Fibroblast of mammary gland (primary cell): Measurements from ENCODE around the gene SDR42E1.

Experiments
- DNase-seq: peaks from one replicate; pipeline ENCODE4 v3.0.0-alpha.2; 2010; ENCODE audit warnings: low read depth
- H3K4me3 ChIP-seq: 2 replicates; pipeline ENCODE4 v1.5.1; 2011; ENCODE audit warnings: low read depth, mild to moderate bottlenecking, low read length, moderate library complexity; ENCODE audit not compliant: control insufficient read depth
- TF ChIP-seq, protein P1 (sequence below): conservative IDR thresholded peaks from 2 replicates; pipeline ENCODE4 v1.5.1; 2011; ENCODE audit warnings: low read depth, low read length, inconsistent platforms; ENCODE audit not compliant: control insufficient read depth, insufficient read depth

The SDR42E1 gene

DNA sequence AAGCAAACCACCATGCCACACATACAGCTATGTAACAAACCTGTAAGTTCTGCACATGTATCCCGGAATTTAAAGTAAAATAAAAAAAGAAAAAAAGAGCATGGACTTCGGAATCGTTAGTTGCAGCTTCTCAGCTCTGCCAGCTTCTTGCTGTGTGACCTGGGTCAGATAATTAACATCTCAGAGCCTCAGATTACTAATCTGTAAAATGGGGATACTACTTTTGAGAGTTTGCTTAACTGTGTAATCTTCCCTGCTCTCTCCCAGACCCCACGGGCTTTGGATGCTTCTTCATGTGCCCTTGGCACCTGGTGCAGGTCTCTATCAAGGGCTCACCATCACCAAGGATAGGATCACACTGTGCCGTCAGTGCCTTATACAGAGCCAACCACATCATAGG is 40.4 kb upstream of the SDR42E1 start:
- TF ChIP-seq, protein P1, sequence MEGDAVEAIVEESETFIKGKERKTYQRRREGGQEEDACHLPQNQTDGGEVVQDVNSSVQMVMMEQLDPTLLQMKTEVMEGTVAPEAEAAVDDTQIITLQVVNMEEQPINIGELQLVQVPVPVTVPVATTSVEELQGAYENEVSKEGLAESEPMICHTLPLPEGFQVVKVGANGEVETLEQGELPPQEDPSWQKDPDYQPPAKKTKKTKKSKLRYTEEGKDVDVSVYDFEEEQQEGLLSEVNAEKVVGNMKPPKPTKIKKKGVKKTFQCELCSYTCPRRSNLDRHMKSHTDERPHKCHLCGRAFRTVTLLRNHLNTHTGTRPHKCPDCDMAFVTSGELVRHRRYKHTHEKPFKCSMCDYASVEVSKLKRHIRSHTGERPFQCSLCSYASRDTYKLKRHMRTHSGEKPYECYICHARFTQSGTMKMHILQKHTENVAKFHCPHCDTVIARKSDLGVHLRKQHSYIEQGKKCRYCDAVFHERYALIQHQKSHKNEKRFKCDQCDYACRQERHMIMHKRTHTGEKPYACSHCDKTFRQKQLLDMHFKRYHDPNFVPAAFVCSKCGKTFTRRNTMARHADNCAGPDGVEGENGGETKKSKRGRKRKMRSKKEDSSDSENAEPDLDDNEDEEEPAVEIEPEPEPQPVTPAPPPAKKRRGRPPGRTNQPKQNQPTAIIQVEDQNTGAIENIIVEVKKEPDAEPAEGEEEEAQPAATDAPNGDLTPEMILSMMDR: no peak
- no peak overlapping the region for H3K4me3 ChIP-seq

DNA sequence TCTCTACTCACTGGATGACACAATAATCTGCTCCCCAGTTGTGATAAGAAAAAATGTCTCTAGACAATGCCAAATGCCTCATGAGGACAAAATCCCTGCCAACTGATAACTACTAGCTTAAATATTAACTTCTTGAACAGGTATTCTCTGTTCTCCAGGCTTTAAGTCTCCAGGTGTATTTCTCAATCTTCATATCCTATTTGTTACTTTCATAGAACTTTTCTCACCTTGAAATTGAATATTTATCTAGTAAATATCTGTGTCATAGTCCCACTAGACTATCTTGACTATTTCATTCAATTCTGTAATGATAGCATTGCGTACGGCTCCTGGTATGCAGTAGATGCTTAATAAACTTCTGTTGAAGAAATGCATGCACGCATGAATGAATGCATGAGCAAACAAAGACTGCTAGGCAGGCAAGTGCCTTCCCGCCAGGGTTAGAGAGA is 39.7 kb upstream of the SDR42E1 start:
- DNase-seq: no peak
- TF ChIP-seq, protein P1: no peak
- H3K4me3 ChIP-seq: no peak overlapping the region

More for the DNA sequence above, 40.4 kb upstream of the SDR42E1 start:
- no peak for DNase-seq

DNA sequence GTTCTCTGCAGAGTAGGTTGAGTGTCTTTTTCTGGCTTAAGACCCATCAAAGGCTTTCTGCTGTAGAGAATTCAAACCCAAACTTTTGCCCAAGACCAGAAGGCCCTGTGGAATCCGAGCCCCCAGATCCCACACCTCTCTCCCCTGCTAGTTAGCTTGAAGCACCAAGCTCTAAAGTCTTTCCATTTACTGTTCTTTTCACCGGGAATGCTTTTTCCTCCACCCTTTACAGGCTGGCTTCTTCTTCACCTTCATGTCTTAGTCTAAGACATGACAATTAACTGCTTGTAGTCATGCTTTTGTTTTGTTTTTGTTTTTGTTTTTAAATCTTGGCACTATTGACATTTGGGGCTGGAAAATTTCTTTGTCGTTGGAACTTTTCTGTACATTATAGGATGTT is 39.2 kb upstream of the SDR42E1 start:
- TF ChIP-seq, protein P1: no peak
- DNase-seq: no peak
- no peak overlapping the region for H3K4me3 ChIP-seq

DNA sequence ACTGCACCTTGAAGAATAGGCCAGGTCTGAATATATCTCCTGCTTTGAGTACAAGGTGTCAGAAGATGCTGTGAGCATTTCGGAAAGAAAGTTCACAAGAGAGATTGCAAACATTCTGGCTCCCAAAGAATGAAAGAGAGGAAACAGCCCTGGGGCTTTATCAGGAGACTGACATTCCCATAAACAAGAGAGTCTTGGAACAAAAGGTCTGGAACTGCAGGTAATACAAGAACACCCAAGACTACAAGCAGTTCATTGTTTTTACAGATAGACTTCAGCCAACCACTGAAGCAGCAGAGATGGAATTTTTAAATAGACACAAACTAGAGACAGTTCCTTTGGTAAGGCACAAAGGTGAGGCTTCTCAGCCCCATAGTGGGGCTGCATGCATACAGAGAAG is 38.2 kb upstream of the SDR42E1 start:
- no peak overlapping the region for H3K4me3 ChIP-seq
- TF ChIP-seq, protein P1: no peak
- DNase-seq: no peak

DNA sequence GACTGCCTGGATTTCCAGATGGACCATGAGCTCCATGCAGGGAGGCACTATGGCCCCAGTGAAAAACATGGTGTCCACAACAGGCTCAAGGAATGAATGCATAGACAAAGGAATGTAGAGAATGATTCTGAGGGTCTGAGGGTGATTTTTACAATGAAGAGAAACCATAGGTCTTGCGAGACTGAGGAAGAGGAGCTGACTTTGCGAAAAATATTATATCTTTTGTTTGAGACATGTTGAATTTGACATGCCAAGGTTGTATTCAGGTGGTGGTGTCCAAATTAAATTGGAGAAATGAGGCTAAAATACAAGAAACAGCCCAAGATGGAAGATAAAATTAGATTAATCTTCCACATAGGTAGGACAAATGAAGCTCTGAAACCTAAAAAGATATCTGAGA is 36.5 kb upstream of the SDR42E1 start:
- TF ChIP-seq, protein P1: no peak
- DNase-seq: no peak
- H3K4me3 ChIP-seq: no peak overlapping the region

DNA sequence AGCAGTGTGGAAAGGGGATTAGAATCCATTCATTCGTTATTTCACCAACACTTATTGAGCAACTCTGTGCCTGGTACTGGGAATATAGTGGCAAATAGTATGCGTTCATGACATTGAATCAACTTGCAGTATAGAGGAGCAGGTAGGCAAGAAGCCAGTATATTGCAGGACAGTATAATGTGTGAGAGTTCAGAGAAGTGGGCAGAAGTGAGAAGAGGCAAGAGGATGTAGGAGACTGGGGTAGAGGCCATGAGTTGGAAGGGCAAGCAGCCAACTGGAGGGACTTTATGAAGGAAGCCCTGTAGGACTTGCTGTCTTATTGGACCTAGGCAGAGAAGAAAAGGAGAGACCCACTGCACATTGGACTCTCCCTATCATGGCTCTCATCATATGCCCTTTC is 36.1 kb upstream of the SDR42E1 start:
- DNase-seq: no peak
- TF ChIP-seq, protein P1: no peak
- H3K4me3 ChIP-seq: no peak overlapping the region

DNA sequence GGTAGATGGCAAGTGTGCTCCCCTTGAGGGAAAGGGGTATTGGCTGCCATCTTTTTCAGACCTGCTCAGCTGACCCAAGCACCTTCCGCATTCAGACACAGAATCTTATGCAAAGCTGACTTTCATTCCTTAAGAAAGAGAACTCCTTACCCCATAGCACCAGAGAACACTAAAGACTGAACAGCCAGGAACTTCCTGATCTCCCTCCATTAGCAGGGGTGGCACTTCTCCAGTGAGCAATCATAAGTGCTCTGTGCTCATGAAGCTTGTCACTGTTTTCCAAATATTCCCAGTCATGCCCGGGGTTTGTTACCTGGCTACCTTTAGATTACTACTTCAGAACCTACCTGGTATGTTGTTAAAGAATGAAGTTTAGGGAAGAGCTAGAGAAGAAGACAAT is 35.7 kb upstream of the SDR42E1 start:
- DNase-seq: no peak
- TF ChIP-seq, protein P1: no peak
- H3K4me3 ChIP-seq: no peak overlapping the region
